ENCODE data around the gene SEMA5A. TPM values are rescaled to one million over a fixed set of nuclear protein-coding genes. Genes with fewer than 3 reads are reported as not detected.

SEMA5A gene
- total RNA-seq, 2 donors from 2014 or later: 17.6 to 34.1 TPM

GRCh38 chr5:9454491-9454890 is 91.4 kb downstream of the SEMA5A start:
- no peak for DNase-seq (ENCODE audit: low spot score)
- intact Hi-C loops (cut with DNase I): no loop called here

- no peak for DNase-seq (ENCODE audit: low spot score)
- intact Hi-C loops (cut with DNase I): no loop called here
Measured at GRCh38 chr5:9454012-9454481, 91.8 kb downstream of the SEMA5A start.

- intact Hi-C loops (cut with DNase I): no loop called here
- DNase-seq (ENCODE audit: low spot score): no peak
Measured at GRCh38 chr5:9453480-9454011, 92.3 kb downstream of the SEMA5A start.

GRCh38 chr5:9452181-9452580 is 93.7 kb downstream of the SEMA5A start:
- no peak for DNase-seq (ENCODE audit: low spot score)
- intact Hi-C loops (cut with DNase I): no loop called here

- intact Hi-C loops (cut with DNase I): no loop called here
- no peak for DNase-seq (ENCODE audit: low spot score)
Measured at GRCh38 chr5:9451037-9451436, 94.8 kb downstream of the SEMA5A start.

- intact Hi-C loops (cut with DNase I): no loop called here
Measured at GRCh38 chr5:9447691-9448090, 98.2 kb downstream of the SEMA5A start.

GRCh38 chr5:9445826-9446388 is 100.0 kb downstream of the SEMA5A start:
- intact Hi-C loops (cut with DNase I): no loop called here
- no peak for DNase-seq (ENCODE audit: low spot score)

More at GRCh38 chr5:9447691-9448090, 98.2 kb downstream of the SEMA5A start:
- DNase-seq (ENCODE audit: low spot score): no peak

GRCh38 chr5:9444346-9444745 is 101.5 kb downstream of the SEMA5A start:
- intact Hi-C loops (cut with DNase I): no loop called here
- no peak for DNase-seq (ENCODE audit: low spot score)

GRCh38 chr5:9441610-9442009 is 104.3 kb downstream of the SEMA5A start:
- intact Hi-C loops (cut with DNase I): no loop called here

GRCh38 chr5:9440517-9440916 is 105.4 kb downstream of the SEMA5A start:
- intact Hi-C loops (cut with DNase I): no loop called here

More at GRCh38 chr5:9441610-9442009, 104.3 kb downstream of the SEMA5A start:
- DNase-seq (ENCODE audit: low spot score): no peak

GRCh38 chr5:9439531-9440292 is 106.2 kb downstream of the SEMA5A start:
- DNase-seq (ENCODE audit: low spot score): no peak
- intact Hi-C loops (cut with DNase I): no loop called here

More at GRCh38 chr5:9440517-9440916, 105.4 kb downstream of the SEMA5A start:
- no peak for DNase-seq (ENCODE audit: low spot score)

GRCh38 chr5:9438596-9439354 is 107.1 kb downstream of the SEMA5A start:
- no peak for DNase-seq (ENCODE audit: low spot score)
- intact Hi-C loops (cut with DNase I): no loop called here

- no peak for DNase-seq (ENCODE audit: low spot score)
- intact Hi-C loops (cut with DNase I): no loop called here
Measured at GRCh38 chr5:9437741-9438240, 108.1 kb downstream of the SEMA5A start.

- DNase-seq (ENCODE audit: low spot score): no peak
- intact Hi-C loops (cut with DNase I): no loop called here
Measured at GRCh38 chr5:9431496-9432258, 114.2 kb downstream of the SEMA5A start.

- no peak for DNase-seq (ENCODE audit: low spot score)
- intact Hi-C loops (cut with DNase I): no loop called here
Measured at GRCh38 chr5:9431151-9431495, 114.8 kb downstream of the SEMA5A start.

- no peak for DNase-seq (ENCODE audit: low spot score)
- intact Hi-C loops (cut with DNase I): no loop called here
Measured at GRCh38 chr5:9430306-9430705, 115.6 kb downstream of the SEMA5A start.

GRCh38 chr5:9429691-9430215 is 116.1 kb downstream of the SEMA5A start:
- DNase-seq (ENCODE audit: low spot score): no peak
- intact Hi-C loops (cut with DNase I): no loop called here

- intact Hi-C loops (cut with DNase I): no loop called here
- no peak for DNase-seq (ENCODE audit: low spot score)
Measured at GRCh38 chr5:9428272-9428671, 117.6 kb downstream of the SEMA5A start.

- intact Hi-C loops (cut with DNase I): no loop called here
- no peak for DNase-seq (ENCODE audit: low spot score)
Measured at GRCh38 chr5:9425710-9426109, 120.2 kb downstream of the SEMA5A start.

All from posterior vena cava (tissue), 2 donors.